Embryonic facial prominence (tissue), 1 donor: ENCODE data around the gene ECI1.
A peak's percentile ranks its signal among the peaks of the same experiment; 100 is the strongest.

Source experiments
- DNase-seq: peaks from one replicate; pipeline ENCODE4 v3.0.0-alpha.2; 2016; ENCODE audit errors: extremely low spot score

Gene ECI1

GRCh38 chr16:2233872-2234812 is 17.2 kb downstream of the ECI1 start:
- no peak for DNase-seq

DNA sequence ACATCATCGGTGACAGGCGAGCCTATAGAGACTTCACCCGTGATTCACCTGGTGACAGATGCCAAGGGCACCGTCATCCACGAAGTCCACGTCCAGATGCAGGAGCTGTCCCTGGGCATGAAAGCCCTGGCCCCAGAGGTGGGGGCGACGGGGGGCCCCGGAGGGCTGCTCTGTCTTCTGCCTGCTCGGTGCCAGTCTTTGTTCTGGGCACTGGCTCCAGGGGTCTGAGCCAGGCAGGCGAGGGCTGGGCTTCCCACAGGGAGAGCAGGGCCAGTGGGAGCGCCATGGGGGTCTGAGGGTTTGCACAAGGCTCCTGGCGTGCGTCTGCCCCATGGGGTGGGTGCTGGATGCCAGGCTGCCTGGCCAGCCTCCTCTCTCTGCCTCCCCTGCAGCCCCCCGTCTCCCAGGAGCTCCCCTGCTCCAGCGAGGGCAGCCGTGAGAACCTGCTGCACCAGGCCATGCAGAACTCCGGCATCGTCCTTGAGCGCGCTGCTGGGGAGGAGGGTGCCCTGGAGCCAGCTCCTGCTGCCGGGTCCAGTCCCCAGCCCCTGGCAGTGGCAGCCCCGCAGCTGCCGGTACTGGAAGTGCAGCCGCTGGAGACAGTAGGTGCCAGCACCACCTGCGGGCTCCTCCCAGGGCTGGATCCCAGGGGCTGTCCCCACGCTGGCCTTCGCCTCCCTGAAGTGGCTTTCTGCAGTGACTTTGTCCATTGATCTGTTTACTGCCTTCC is 18.2 kb downstream of the ECI1 start:
- DNase-seq = no peak

DNA sequence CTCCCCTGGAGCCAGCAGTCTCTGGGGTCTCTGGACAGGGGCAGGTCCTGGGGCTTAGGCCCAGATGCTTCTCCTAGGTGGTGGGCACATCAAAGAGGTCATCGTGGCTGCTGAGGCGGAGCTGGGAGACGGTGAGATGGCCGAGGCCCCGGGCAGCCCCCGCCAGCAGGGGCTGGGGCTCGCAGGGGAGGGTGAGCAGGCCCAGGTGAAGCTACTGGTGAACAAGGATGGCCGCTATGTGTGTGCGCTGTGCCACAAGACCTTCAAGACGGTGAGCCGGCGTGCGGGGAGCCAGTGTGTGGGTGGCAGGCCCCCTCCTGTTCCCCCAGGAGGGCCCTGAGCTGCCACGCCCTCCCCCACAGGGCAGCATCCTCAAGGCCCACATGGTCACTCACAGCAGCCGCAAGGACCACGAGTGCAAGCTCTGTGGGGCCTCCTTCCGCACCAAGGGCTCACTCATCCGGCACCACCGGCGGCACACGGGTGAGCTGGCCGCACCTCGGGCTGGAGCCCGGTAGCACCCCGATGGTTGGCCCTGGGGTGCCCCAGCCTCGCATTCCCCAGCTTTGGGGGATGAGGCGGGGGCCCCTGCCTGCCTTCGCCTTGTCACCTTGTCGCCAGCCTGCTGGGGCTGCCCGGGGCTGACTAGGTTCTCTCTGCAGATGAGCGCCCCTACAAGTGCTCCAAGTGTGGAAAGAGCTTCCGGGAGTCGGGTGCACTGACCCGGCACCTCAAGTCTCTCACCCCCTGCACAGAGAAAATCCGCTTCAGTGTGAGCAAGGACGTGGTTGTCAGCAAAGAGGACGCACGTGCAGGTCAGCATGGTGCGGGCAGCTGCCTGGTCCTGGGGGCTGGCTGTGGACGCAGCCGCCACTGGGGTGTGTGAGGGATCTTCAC is 19.0 kb downstream of the ECI1 start:
- no peak for DNase-seq

GRCh38 chr16:2231016-2231931 is 20.1 kb downstream of the ECI1 start:
- no peak for DNase-seq

GRCh38 chr16:2230376-2230775 is 21.0 kb downstream of the ECI1 start:
- DNase-seq = no peak

GRCh38 chr16:2229632-2230250 is 21.6 kb downstream of the ECI1 start:
- DNase-seq = no peak

GRCh38 chr16:2229091-2229490 is 22.3 kb downstream of the ECI1 start:
- no peak for DNase-seq

DNA sequence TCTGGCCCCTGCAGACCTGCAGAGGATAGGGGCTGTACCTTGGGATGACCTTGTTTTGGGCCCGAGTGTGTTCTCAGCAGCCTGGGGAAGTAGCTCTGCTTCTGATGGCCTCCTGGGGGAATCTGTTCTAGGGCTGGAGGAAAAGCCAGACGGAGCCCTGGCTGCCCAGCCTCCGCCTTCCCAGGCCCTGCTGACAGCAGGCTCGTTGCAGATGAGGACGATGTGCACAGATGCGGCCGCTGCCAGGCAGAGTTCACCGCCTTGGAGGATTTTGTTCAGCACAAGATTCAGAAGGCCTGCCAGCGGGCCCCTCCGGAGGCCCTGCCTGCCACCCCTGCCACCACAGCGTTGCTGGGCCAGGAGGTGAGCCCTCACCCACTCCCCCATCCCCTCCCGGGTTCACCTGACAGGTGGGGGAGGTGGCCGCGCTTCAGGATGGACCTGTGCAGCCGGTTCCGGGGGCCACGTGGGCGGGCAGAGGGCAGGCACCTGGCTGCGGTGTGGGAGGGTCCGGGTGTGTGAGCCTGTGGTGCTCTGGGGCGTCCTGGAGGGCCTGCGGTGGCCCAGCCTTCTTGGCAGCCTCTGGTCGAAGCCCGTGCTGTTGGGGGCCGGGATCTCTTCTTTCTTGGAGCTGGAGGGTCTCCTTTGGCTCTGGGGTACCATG is 23.1 kb downstream of the ECI1 start:
- DNase-seq = no peak

DNA sequence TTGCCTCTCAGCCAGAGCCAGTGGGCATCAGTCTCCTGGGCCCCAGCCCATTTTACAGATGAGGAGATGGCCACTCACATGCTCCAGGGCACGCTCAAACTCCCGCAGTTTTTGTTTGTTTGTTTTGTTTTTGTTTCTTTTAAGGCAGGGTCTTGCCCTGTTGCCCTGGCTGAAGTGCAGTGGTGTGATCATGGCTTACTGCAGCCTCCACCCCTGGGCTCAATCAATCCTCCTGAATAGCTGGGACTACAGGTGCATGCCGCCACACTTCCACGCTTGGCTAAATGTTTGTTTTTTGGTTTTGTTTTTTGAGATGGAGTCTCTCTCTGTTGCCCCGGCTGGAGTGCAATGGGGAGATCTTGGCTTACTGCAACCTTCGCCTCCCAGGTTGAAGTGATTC is 24.5 kb downstream of the ECI1 start:
- DNase-seq = no peak

GRCh38 chr16:2226245-2226793 is 25.1 kb downstream of the ECI1 start:
- no peak for DNase-seq

DNA sequence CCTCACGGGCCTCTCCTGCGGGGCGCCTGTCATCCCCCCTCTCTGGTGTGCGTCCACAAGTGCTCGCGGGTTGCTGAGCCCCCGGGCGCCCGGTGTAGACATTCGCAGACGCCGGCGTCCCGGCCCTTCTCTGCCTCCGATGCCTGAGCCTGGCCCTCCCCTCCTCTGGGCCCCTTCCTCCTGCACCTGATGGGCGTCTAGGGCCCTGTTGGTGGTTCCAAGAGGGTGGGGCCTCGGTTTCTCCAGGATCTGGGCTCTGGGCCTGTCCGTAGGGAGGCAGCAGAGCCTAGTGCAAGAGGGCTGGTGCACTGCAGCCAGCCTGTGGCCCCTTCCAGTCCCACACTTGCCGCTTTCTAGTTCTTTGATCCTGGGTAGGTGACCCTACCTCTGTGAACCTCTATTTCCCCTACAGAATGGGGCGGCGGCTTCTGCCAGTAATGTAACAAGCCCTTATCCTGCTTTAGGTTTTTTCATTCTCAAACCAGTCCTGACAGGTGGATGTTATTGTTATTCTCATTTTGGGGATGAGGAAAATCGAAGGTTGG is 27.4 kb downstream of the ECI1 start:
- DNase-seq = no peak

- DNase-seq = peak; percentile 98
Measured at GRCh38 chr16:2223221-2223941, 28.0 kb downstream of the ECI1 start, which contains the start of gene E4F1. TSS of gene E4F1 (plus strand) at chr16:2223591. CDS start at chr16:2223614, 23 bp downstream.

DNA sequence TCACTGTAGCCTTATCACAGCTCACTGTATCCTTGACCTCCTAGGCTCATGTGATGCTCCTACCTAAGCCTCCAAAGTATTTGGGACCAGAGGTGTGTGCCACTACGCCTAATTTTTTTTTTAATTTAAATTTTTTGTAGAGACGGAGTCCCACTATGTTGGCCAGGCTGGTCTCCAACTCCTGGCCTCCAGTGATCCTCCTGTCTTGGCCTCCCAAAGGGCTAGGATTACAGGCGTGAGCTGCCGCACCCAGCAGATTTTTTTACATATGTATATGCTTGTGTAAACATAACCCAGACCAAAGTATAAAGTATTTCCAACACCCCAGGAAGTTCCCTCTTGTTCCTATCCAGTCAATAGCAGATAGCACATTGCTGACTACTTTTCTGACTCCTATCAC is 35.1 kb downstream of the ECI1 start:
- no peak for DNase-seq

DNA sequence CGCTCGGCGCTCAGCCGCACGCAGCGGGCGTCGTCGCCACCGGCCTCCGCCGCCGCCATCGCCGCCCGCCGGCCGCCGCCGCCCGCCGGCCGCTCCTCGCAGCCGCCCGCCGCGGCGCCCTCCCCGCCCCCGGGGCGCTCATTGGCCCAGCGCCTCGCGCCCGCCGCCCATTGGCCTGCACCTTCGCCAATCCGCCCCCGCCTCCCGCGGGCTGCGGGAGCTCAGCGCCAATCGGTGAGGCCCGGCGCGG is 36.7 kb downstream of the ECI1 start, which contains the start of gene PGP:
PGP (minus strand) TSS at position 122 of the 250 bp plus-strand sequence; CDS start at position 59, 63 bp downstream.
- no peak for DNase-seq

- DNase-seq = no peak
Measured at GRCh38 chr16:2213817-2214718, 37.3 kb downstream of the ECI1 start.

DNA sequence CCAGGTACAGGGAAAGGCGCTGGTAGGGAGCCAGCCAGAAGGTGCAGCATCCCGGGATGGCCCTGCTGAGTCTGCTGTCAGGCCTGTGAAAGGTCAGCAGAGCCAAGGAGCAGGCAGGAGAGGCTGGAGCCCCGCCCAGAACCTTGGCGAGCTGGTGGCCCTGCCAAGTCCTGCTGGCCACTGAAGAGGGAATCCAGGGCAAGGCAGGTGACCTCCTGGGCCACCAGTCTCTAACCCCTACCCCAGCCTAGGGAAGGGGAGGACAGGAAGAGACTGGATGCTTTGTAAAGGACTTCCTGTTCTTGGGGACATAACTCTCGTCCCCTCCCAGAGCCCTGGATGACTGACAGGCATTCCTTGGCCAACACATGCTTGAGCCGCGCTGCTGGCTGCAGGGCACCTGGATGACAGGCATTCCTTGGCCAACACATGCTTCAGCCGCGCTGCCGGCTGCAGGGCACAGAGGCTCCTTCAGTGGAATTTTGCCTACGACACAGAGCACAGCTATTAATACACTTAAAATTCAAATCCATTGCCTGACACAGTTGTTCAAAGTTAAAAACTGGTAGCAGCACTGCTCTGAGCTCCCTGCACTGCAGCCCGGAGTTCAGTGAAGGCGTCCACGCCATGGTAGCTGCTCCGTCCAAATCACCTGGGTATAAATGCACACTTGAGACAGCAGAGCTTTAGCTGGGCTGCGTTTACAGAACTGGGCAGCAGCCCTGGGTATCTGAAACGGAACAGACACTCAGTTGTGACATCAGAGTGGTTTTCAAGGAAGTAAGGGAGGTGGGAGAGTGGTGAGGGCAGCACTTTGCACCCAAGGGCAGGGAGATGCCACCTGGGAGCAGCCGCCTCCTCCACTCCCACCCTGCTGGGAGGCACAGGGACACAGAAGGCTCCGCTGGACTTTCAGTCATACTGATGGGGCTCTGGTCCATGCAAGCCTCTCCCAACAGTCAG is 38.7 kb downstream of the ECI1 start:
- peak; percentile 5 for DNase-seq
